Fibroblast of lung (primary cell): ENCODE data around the gene TANGO2.

ENCODE experiments used
- CTCF ChIP-seq, 2 donors: IDR thresholded peaks in 1 of 2; conservative IDR thresholded peaks in 1 of 2; 1 replicate in 1 of 2; 2 replicates in 1 of 2; pipeline ENCODE4 v1.5.1; 2011 to 2012; ENCODE audit warnings: low read length in 2 of 2, control low read depth in 1 of 2, inconsistent platforms in 1 of 2, low read depth in 1 of 2, mild to moderate bottlenecking in 1 of 2
- EZH2 ChIP-seq: IDR thresholded peaks from 2 replicates; pipeline ENCODE4 v1.5.1; 2012; ENCODE audit warnings: low read length, control low read depth, mild to moderate bottlenecking; ENCODE audit errors: missing control alignments

DNA sequence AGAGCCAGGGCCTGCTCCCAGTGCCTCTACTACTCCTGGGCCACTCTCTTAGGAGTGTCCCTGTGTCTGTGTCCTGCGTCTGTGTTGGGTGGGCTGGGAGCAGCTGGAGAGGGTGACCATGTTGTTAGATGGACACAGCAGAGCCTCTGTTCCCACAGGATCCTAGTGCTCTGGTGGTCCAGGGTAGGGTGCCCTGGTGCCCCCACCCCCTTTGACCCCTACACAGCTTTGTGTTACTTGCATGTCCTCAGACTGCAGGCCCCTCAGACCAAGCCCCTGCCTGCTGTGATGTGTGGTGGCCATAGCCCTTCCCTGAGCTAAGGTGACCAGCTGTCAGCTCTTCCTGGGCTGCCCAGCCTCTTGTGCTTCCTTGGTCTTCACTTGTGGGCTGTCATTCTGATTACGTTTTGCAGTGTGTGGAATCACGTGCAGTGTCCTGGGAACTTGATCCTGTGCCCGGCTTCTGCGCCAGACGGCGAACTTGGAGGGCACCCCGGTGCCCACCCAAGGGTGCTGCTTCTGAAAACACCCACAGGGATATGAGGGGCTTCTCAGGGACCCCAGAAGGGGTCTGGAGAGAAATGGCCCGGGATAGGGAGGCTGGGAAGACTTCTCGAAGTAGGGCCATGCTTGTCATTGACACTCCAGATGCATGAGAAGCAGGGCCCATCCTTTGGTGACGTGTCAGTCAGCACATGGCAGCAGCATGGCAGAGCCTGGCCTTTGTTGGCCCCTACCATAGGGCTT, 1.5 kb downstream of the TANGO2 start:
- TF ChIP-seq CTCF (conservative IDR thresholded peaks at IDR 0.05 in 1 of 2, IDR thresholded peaks at IDR 0.05 in 1 of 2; ENCODE audit: low read depth in 1 of 2, low read length in 2 of 2) (no peak), EZH2 (no peak)
